Esophagus squamous epithelium (tissue), 4 donors: ENCODE data around the gene TMA7.

Experiments used
- POLR2A ChIP-seq, 4 donors: fragments of 450-650 bp; IDR thresholded peaks; one replicate each; pipeline ENCODE4 v1.6.1; 2017; ENCODE audit warnings: antibody characterized with exemption in 4 of 4, mild to moderate bottlenecking in 4 of 4, moderate library complexity in 3 of 4
- TF ChIP-seq, protein P1 (sequence below), 6 experiments: fragments of 450-650 bp in 4 of 6; fragments of 200-600 bp in 2 of 6; sonication (generic) in 2 of 6; IDR thresholded peaks; one replicate each; pipeline ENCODE4 v1.5.1; 2016 to 2019; ENCODE audit warnings: antibody characterized with exemption in 6 of 6, mild to moderate bottlenecking in 4 of 6, moderate library complexity in 4 of 6

DNA sequence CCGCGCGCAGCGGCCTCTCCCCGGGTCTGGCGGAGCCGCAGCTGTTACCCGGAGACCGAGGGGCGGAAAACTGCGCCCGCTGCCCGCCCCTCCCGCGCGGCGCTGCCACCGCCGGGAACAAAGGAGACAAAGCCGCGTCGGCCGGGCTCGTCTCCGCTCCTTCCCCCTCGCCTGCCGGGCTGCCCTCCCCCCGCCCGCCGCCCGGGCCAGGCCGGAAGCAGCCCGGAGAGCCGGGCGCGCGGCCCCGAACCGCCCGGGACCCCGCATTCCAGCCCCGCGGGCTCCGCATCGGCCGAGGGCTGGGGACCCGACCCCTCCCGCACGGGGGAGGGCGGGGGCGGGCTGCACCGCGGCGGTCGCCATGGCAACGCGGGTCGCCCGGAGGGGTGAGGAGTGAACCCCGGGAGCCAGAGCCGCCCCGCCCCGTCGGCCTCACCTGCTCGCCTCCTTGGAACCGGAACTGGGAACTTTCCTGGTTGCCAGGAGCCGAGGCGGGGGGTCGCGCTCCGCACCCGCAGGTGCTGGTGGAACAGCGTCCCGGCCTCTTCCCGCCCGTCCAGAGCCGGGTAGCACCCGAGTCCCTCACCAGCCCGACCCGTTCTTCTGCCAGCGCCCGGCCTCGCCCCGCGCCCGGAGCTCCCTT, 10.6 kb upstream of the TMA7 start:
- TF ChIP-seq, protein P1, sequence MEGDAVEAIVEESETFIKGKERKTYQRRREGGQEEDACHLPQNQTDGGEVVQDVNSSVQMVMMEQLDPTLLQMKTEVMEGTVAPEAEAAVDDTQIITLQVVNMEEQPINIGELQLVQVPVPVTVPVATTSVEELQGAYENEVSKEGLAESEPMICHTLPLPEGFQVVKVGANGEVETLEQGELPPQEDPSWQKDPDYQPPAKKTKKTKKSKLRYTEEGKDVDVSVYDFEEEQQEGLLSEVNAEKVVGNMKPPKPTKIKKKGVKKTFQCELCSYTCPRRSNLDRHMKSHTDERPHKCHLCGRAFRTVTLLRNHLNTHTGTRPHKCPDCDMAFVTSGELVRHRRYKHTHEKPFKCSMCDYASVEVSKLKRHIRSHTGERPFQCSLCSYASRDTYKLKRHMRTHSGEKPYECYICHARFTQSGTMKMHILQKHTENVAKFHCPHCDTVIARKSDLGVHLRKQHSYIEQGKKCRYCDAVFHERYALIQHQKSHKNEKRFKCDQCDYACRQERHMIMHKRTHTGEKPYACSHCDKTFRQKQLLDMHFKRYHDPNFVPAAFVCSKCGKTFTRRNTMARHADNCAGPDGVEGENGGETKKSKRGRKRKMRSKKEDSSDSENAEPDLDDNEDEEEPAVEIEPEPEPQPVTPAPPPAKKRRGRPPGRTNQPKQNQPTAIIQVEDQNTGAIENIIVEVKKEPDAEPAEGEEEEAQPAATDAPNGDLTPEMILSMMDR (IDR thresholded peaks at IDR 0.05) = peak in 2 of 6 experiments; percentile 4 to 10
- TF ChIP-seq POLR2A (IDR thresholded peaks at IDR 0.05) = peak in 1 of 4 donors; percentile 12
